ENCODE measurements around the gene BMP15.

DNA sequence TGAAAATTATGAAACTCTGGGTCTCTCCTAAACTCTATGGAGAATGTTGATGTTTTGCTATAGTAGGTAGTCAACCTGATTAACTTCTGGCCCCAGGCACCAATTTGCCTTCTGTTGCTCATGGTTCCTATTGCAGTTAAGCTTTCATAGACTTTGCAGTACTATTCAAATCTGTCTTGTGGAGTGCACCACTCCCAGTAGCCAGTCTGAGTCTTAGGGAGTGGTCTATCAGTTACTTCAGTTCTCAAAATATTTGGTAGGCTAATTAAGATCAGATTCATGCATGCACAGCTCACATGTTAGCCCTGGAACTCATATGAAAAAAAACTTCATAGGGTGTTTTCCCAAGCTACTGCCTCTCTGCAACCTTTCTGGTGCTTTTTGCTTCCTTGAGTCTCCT, 53.3 kb downstream of the BMP15 start:
- TF ChIP-seq, protein P1, sequence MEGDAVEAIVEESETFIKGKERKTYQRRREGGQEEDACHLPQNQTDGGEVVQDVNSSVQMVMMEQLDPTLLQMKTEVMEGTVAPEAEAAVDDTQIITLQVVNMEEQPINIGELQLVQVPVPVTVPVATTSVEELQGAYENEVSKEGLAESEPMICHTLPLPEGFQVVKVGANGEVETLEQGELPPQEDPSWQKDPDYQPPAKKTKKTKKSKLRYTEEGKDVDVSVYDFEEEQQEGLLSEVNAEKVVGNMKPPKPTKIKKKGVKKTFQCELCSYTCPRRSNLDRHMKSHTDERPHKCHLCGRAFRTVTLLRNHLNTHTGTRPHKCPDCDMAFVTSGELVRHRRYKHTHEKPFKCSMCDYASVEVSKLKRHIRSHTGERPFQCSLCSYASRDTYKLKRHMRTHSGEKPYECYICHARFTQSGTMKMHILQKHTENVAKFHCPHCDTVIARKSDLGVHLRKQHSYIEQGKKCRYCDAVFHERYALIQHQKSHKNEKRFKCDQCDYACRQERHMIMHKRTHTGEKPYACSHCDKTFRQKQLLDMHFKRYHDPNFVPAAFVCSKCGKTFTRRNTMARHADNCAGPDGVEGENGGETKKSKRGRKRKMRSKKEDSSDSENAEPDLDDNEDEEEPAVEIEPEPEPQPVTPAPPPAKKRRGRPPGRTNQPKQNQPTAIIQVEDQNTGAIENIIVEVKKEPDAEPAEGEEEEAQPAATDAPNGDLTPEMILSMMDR (IDR thresholded peaks at IDR 0.05; ENCODE audit: insufficient read depth, low read depth, low read length) = no peak
- no peak for TF ChIP-seq EZH2 (IDR thresholded peaks at IDR 0.05; ENCODE audit: insufficient read depth, low read length)
